HG02970 (cell line): ENCODE data around the gene SDC3.

ENCODE experiments used
- ATAC-seq: cut with Tn5 transposase; IDR thresholded peaks from one replicate; pipeline ENCODE4 v1.9.1; 2021; ENCODE audit warnings: mild to moderate bottlenecking, moderate library complexity, moderate number of reproducible peaks; ENCODE audit not compliant: unreplicated experiment, low FRiP score

SDC3 gene

DNA sequence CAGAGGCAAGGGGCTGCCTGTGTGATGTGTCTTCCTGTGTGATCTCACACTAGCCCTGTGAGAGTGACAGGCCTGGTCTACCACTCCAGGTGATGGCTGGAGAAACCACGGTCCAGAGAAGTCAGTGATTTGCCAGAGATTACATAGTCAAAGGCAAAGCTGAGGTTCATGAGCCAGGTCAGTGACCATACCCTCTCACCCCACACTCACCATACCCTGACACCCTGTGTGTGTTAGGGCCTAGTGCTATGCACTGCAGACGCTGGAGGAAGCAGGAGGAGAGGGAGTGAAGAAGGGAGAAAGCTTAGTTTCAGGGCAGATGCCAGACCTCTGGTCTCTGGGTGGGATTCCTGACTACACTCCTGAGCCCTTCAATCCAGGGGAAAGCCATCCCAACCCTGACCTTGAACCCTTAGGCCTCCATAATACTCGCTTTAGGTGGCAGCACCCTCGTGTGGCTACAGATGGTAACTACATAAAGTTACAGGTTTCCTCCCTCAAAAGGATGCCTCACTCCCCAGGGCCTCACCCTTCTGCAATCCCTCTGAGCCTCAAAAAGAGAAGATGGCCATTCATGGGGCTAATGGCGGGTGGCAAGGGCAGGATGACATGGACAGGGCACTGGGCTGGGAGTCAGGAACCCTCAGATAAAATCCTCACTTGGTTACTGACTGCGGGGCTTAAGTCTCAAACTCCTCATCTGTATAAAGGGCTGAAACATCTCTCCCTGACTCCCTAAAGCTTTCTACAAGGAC lies 20.8 kb upstream of the SDC3 start:
- no peak for ATAC-seq

DNA sequence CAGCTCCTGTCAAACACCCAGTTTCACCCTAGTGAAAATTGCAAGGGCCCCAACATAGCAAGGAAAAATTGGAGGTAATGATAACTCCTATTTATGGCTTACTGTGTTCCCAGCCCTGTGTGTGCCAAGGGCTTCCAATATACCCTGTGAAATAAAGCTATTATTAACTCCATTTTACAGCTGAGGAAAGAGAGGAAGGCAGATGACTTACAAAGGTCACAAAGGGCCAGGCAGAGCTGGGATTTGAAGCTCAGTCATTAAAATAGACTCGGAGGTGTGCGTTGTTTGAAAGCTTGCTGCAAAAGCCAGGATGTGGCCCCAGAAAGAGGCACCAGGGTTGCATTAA lies 20.2 kb upstream of the SDC3 start:
- ATAC-seq, result no peak

DNA sequence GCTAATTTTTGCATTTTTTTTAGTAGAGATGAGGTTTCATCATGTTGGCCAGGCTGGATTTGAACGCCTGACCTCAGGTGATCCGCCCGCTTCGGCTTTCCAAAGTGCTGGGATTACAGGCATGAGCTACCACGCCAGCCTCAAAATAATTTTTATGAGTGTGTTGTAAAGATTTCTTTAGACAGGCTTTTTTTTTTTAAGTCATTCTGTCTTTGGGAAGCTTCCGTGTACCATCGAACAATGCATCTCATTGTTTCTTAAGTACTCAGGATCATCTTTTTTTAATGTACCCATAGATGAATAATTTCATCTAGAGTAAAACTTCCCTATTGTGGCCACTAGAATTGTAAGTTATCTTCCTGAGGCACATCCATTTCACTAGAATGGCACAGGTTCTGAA lies 19.6 kb upstream of the SDC3 start:
- ATAC-seq, result no peak

DNA sequence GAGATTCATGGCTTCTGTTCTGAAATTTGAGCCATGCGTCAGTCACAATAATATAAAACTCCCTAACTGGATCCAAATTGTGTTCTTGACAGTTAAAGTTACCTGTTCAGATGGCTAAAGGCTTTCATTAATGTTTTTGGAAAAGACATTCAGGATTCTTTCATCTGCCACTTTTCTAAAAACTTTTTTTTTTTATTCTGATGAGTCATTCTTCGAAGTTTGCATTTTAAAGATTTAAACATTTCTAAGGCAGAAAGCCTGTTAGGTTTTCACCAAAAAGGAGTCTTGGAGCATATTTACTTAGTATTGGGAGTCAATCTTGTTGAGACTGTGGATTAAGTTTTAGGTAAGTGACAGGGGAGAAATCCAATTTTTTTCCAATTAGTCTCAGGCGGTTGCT lies 18.9 kb upstream of the SDC3 start:
- no peak for ATAC-seq

DNA sequence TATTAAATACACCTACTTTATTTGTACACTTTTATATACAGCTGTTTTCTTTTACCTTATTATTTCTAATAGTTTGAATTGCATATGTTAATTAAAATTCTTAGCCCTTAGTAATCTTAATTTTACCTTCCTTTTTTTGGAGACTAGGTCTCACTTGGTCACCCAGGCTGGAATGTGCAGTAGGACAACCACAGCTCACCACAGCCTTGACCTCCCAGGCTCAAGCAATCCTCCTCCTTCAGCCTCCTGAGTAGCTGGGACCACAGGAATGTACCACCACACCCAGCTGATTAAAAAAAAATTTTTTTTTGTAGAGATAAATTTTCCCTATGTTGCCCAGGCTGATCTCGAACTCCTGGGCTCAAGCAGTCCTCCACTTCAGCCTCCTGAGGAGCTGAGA lies 15.0 kb upstream of the SDC3 start:
- ATAC-seq, result no peak

DNA sequence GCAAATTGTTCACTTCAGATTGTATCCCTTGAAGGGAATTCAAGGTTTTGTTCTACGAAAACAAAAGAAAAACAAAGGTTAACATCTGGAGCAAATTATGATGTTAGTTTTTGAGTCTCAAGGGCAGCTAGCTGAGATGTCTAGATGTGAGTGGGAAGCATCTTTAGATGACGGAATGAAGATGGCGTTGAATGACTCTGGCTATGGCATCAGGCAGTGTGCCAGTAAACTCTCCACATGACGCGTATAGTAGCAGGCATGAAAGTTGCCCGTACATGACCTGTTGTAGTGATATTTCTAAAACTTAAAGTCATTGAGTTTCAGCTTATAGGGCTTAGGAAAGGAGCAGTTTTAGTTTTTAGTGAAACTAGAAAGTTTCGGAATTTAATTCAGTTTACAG lies 12.3 kb upstream of the SDC3 start:
- ATAC-seq, result no peak

DNA sequence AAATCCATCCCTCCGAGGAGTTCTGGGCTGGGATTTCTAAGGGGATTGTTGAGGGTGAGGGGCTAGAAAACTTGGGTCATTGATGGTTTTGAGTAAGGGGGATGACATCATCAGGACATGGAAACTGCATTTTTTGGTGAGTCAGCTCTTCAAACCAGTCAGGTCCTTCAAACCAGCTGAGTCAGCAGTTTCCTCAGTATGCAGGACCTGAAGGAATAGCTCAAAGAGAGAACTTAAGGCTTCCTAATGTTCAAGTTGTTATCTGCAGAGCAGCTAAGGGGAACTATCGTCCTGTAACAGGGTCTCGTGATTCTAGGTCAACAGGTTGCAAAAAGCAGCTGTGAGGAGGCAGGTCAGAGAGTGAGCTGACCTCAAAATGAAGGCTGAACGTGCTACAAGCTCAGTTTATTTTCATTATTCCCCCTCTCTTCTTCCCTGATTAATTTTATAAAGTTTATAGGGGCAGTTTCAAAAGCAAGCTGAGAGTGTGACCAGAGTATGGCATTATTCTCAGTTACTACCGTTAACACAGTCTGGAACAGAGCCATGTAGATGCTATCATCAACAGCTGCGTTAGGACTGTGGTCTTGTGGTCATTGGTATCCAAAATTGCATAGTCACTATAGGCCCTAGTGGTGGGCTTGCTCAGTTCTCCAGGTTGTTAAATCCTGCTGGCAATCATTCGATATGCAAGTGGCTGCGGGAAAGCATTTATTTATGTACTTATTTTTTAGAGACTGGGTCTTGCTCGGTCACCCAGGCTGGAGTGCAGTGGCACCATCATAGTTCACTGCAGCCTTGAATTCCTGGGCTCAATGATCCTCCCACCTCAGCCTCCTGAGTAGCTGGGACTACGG lies 10.7 kb upstream of the SDC3 start:
- ATAC-seq, result no peak

DNA sequence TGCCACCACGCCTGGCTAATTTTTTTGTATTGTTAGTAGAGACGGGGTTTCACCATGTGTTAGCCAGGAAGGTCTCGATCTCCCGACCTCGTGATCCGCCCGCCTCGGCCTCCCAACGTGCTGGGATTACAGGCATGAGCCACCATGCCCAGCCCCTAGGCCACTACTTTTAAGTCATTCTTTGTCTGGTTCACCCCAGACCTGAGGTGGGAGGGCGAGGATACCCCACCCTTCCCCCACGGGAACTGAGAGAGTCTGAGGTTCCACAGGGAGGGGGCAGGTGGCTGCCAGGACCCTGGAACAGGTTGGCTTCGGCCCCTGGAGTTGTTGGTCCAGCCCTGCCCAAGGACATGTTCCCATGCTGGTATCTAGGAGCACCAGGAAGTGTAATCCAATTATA lies 7.7 kb upstream of the SDC3 start:
- ATAC-seq, result no peak

DNA sequence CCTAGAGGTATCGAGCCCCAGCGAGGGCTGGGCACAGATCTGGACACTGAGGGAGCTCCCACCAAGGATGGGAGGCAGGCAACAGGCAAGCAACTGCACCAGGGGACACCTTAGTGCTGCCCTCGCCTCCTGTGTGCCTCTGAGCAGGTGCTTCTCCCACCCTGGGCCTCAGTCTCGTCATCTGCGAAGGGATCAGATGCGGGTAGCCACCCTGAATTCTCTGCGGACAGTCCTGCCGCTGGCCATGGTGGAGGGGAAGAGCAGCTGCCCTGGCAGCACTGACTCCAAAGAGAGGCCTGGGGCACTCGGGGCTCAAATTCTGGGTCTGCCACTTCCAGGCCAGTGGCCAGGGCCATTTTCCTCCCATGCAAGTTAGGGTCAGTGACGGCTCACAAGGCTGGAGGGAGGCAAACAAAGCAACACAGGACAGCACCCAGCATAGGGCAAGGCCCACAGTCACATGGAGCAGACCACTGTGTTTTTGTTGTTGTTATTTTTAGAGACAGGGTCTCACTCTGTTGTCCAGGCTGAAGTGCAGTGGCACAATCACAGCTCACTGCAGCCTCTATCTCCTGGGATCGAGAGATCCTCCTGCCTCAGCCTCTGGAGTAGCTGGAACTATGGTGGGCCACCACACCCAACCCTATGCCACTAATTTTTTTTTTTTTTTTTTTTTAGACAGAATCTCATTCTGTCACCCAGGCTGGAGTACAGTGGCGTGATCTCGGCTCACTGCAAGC lies 7.1 kb upstream of the SDC3 start:
- ATAC-seq, result no peak

DNA sequence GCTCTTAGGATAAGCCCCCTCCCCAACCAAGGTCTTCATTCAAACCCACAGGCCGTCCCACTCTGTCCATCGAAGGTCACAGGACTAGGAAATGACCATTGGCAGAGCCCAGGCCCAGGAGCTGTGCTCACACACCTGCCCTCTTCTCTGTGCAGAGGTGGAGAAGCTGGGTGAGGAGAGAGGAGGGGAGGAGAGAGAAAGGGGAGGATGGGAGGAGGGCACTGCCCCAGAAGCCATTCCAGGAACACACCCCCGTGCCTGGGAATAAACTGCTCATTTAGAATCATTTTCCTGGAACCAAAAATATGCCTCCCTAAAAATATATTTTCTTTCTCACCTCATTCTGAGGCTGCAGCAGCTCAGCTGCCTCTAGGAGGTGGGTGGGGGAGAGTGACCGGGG lies 6.4 kb upstream of the SDC3 start:
- no peak for ATAC-seq

DNA sequence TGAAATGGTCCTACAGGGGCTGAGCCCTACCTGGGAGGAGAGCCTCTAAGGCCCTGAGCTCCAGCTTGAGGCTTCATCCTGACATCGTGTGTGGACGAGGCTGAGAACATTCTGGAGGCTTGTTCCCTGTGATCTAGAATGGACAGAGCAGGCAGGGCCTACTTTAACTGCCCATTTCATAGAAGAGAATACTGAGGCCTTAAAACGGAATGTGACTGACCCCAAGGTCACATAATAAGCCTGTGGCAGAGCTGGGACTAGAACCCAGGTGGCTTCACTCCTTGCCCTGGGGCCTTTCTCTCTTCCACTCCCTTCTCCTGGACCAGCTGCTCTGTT lies 6.0 kb upstream of the SDC3 start:
- no peak for ATAC-seq

DNA sequence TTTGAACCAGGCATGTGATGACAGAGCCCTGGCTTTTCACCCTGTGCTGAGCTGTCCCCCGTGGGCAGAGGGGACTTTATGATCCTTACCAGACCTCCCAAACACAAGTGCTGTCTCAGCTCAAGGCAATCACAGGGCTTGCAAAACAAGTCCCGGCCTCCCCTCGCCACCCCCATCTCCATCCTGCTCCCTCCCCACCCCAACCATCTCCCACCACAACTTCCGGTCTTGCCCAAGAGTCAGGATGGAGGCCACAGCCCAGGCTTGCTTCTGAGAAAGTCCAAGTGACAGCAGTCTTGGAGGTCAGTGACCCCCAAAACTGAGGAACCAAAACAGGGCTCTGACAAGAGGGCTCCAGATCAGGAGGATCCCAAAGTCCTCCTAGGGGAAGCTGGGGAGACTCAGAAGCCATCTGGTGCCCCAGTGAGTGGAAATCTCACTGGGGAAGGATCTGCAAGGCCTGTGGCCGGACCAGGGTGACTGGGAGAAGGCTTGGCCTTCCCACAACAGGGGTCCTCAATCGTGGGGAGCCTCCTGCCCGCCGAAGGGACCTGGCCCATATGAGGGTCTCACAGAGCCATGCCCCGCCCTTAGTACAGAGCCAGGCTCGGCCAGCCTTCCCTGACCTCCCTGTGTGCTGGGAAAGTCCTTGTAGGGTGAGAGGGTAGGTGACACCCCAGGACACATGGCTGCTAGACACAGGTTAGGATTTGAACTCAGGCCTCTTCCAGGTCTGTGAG lies 4.5 kb upstream of the SDC3 start:
- ATAC-seq, result no peak

DNA sequence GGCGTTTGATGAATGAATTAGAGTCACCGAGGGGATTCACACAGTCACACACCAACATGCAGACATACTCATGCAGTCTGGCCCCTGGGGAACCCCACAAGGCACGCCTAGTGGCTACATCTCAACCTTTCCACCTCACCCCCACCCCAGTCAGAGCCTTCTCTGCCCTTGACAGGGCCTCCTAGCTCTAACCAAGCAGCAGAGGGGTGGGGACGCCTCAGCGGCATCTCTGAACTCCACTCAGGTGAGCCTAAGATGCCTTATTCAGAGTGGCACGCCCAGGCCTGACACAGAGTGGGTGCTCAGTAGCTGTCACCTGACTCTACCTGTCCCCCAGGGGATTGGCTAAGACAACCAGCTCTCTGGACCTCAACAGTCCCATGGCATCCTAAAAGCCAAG lies 3.7 kb upstream of the SDC3 start:
- ATAC-seq, result no peak

DNA sequence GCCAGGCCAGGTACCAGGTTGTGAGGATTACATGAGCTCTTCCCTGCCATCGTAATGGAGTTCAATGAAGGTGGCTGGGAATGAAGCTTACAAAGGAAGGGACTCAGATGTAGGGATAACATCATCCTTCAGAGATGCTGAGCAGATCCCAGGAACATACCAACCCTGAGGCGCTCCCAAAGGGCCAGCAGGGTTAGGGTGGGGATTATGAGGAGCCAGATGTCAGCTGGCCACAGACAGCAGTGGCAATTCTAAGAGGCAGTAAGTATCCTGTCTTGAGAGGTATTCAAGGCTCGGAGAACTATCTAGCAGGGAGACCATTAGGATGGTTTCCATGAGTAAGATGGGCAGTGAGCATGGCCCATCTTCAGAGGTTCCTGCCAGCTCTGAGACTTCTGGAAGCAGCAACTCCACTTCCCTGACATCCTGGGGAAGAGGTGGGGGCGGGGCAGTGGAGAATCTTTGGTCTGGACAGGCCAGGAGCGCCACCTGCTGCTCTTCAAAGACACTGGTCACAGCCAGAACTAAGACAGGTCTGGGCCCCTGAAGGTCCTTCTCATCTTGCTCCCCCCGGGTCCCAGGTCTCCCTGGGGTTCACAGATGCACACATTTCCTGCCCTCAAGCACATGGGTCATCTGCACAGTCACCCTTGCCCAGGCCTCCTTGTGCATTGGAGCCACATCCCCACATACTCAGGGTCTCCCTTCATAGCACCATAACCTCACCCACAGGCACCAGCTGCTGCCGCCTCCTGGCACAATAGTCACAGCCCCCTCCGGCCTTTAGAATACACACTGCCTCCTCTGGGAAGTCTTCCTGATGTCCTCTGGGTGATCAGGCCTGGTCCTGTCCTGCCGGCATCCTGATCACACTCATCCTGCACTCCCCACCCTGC lies 2.7 kb upstream of the SDC3 start:
- ATAC-seq, result no peak

DNA sequence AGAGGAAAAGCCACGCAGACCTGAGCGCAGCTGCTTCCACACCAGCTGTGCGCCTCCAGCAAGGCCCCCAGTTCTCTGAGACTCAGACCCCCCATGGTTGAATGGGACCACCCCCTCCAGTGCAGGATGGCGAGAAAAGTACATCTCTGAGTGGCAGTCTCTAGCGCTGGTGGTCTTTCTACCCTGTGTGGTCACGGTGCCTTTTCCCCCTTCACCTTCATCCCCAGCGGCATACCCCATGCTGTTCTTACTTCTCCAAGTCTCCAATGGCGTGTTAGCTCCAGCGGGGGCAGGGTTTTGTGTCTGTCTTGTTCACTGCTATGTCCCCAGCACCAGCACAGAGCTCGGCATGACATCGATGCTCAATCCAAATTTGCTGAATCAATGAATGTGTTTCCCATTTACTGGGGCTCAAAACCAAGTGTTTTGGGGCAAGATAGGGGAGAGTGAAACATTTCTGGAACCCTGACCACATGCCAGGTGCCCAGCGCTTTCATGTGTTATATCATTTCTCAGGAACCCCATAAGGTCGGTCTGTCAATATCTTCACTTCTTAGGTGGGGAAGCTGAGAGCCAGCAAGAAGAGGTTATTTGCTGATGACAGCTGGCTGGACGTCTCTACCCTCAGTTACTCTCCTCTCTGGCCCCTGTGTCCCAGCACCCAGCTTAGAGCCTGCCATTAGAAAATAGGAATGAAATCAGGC lies 959 bp upstream of the SDC3 start:
- no peak for ATAC-seq

DNA sequence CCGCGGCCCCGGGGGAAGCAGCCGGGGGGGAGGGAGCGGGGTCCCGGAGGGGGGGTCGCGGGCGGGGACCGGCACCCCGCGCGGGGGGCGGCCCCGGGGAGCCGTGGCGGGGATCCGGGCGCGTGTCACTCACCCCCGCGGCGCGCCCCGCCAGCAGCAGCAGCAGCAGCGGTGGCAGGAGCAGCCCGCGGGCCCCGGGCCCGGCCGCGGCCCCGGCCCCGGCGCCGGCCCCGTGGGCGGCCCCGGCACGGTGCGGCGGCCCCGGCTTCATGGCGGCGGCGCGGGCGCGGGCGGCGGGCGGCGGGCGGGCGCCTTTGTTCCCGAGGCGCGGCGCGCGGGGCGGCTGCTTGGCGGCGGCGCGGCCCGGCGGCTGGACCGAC lies 252 bp downstream of the SDC3 start:
- ATAC-seq, result no peak

DNA sequence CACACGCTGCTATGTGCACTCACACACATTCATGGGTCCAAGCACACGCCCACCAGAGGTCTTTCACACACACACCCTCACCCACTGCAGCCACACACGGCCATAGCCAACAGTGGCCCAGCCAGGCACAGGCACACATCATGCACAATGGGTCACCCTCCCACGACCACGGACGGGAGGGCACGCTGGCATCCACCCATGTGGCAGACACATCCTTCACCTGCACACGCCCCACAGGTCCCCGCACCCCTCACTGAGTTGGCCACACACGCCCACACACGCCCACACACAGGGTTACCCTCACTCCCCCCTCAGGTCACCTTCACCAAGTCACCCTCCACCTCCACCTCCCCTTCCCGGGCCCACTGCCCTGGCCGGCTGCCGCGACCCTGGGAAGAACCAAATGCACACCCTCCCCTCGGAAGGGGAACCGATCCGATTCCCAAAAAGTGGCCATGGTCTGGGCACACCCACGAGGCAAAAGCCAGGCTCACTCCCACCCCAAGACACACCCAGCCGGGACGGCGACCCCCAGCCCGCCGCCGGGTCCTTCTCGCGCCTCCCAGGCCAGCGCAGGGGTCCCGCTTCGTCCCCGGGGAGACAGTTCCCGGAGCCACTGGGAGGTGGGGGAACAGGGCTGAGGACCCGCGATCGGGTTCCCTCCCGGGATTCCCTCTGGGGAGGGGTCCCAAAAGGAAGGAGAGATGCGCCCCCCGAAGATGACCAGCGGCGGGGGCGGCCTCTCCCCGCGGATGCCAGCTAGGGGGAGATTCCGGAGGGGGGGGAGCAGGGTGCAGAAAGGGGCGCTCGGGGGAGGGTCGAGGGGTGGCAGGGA lies 860 bp downstream of the SDC3 start:
- no peak for ATAC-seq

DNA sequence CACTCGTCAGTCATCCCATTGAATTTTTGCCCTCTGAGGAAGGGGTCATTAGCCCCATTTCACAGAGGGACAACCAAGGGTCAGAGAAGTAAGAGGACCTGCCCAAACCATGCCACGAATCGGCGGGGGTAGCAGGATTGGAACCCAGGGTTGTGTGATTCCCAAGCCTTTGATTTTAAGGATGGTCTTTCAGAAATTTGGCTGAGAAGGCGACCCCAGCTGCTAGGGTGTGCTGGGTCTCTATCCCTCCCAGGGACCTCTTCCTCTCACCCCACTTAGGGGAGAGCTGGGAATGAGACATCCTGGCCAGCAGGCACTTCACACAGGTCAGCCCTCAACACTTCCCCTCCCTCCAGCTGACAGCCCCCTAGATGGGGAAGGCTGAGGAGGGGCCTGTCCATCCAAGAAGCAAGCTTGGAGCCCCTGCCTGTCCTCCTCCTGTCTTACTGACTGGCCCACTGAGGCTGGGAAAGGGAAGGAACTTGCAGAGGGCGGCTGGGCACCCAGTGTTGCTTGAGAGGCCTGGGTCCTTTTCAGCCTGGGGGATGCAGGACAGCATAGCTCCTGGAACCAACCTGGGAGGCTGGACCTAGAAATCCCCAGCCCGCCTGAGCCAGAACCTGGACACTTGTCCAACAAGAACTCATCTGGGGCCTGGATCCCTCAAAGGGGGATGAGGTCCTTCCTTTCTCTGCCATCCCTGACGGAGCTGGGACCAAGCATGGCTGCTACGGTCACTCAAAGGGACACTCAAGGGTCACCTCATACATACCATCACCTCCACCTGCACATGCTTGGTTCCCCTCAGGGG lies 1.7 kb downstream of the SDC3 start:
- no peak for ATAC-seq
